ENCODE data around the gene ABLIM3.

The ABLIM3 gene

GRCh38 chr5:149141224-149141956 is at the start of gene ABLIM3:
Gene ABLIM3, plus strand, starts transcription at chr5:149141493. Its CDS starts 603 bp downstream, at chr5:149142096.
- no peak for FAIRE-seq

DNA sequence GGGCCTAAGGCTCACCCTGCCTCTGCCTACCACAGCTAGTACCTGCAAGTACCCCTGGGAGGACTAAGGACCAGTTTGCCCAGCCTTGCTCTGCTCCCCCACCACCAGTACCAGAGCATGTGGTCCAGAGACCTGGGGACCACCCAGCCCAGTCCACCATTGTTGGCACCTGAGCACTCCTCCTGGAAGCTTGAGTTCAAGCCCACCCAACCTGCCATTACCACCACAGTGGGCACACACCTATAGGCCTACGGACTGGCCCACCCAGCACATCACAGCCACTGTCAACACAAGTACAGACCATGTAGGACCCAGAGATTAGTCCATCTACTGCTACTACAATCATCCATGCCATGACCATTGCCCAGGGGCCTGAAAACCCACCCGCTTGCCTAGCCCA is 47.7 kb upstream of the ABLIM3 start:
- FAIRE-seq = no peak

DNA sequence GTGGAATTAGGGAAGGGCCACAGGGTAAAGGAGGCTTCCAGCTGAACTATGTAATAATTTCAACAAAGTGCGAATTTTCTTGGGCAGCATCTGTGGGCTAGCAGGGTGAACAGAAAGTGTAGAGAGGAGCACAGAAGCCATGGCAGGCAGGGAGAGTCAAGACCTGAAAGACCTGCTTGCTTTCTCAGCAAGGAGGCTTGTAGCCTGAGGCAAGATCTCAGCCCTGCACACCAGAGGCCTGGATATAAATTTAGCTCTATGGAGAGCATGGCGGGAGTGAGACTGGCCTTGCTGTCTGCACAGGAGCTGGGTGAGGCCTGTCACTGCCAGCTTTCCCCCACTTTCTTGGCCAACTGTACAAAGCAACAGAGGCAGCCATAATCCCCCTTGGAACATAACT is 46.3 kb upstream of the ABLIM3 start:
- FAIRE-seq = no peak

DNA sequence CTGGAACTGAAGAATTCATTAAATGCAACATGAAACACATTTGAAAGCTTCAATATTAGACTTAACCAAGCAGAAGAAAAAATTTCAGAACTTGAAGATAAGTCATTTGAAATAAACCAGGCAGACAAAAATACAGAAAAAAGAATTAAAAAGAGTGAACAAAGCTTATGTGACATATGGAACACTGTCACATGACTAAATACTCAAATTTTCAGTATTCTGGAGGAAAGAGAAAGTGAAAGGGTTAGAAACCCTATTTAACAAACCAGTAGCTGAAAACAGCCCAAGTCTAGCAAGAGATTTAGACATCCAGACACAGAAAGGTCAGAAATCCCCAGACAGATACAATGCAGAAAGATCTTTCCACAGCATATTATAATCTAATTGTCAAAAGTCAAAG is 41.4 kb upstream of the ABLIM3 start:
- FAIRE-seq = no peak

DNA sequence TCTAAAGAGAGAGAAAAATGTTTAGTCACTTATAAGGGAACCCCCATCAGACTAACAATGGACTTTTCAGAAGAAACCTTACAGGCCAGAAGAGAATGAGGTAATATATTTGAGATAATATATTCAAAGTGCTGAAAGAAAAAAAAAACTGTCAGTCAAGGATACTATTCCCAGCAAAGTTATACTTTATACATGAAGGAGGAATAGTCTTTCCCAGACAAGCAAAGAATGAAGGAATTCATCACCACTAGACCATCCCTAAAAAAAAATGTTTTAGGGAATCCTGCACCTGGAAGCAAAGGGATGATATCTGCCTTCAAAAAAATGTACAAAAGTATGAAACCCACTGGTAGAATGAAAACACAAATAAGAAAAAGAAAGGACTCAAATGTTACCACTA is 41.0 kb upstream of the ABLIM3 start:
- FAIRE-seq = no peak

- FAIRE-seq = no peak
Measured at GRCh38 chr5:149108651-149109280, 32.5 kb upstream of the ABLIM3 start.

DNA sequence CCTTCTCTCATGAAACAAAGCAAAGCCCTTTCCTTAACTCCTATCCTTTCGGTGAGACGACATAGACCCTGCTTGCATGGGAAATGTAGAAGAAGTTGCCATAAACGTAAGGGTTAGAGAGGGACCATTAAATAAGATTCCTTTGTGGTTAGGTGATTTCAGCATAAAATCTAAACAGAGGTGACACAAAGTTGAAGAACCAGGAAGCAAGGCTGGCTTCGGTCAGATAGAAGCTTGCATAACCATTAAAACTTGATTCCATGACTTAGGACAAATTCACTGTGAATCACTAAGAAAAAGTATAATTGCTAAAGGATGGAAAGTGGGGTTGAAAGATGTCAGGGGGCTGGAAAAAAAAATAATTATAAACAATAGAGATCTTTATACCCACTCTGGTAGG is 30.9 kb upstream of the ABLIM3 start:
- no peak for FAIRE-seq

DNA sequence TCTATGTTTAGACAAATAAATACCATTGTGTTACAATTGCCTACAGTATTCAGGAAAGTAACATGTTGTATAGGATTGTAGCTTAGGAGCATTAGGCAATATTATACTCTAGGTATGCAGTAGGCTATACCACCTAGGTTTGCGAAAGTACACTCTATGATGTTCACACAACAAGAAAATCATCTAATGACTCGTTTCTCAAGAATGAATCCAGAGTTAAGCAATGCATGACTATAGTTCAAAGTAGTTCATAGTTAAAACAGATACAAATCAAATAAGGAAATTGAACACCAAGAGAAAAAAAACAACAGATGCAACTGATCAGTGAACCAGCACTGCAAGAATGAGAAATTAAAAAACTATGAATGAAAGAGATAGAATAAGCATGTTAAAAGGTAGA is 27.6 kb upstream of the ABLIM3 start:
- FAIRE-seq = no peak

GRCh38 chr5:149114403-149115312 is 26.6 kb upstream of the ABLIM3 start:
- peak; percentile 19 for FAIRE-seq

GRCh38 chr5:149117970-149118369 is 23.3 kb upstream of the ABLIM3 start:
- FAIRE-seq = no peak

- FAIRE-seq = no peak
Measured at GRCh38 chr5:149118463-149118862, 22.8 kb upstream of the ABLIM3 start.

- FAIRE-seq = no peak
Measured at GRCh38 chr5:149121145-149121544, 20.1 kb upstream of the ABLIM3 start.

DNA sequence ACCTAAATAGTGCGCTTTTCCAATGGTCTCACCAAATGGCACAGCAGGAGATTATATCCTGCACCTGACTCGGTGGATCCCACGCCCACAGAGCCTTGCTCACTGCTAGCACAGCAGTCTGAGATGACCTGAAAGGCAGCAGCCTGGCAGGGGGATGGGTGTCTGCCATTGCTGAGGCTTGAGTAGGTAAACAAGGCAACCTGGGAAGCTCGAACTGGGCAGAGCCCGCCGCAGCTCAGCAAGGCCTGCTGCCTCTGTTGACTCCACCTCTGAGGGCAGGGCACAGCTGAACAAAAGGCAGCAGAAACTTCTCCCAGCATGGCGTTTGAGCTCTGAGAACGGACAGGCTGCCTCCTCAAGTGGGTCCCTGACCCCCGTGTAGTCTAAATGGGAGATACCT is 18.1 kb upstream of the ABLIM3 start:
- FAIRE-seq = no peak

GRCh38 chr5:149125386-149125891 is 15.9 kb upstream of the ABLIM3 start:
- no peak for FAIRE-seq

GRCh38 chr5:149126906-149127305 is 14.4 kb upstream of the ABLIM3 start:
- FAIRE-seq = no peak

DNA sequence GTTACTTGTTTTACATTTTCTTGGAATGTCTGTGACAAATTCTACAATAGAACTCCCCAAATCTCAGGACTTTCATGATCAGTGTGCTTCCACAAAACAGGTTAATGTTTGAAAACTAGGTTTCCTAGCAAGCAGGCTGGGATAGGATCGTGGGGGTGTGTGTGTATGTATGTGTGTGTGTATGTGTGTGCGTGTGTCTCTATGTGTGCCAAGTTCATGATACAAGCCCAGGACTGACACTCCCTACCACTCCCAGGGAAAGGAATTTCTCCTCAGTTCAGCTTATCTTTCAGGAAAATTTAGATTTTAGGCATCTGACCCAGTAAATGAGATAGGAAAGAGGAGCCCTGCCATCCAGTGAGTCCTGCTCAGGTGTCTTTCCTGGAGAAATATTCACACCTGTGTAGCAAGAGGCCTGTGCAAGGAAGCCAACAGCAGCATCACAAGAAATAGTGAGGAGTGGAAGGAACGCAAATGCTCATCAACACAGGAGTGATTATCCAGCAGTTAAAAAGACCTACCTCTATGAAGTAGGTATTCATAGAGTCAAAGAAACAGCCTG is 13.8 kb upstream of the ABLIM3 start:
- no peak for FAIRE-seq

GRCh38 chr5:149128023-149128875 is 13.0 kb upstream of the ABLIM3 start:
- FAIRE-seq = no peak

GRCh38 chr5:149129181-149129580 is 12.1 kb upstream of the ABLIM3 start:
- no peak for FAIRE-seq

DNA sequence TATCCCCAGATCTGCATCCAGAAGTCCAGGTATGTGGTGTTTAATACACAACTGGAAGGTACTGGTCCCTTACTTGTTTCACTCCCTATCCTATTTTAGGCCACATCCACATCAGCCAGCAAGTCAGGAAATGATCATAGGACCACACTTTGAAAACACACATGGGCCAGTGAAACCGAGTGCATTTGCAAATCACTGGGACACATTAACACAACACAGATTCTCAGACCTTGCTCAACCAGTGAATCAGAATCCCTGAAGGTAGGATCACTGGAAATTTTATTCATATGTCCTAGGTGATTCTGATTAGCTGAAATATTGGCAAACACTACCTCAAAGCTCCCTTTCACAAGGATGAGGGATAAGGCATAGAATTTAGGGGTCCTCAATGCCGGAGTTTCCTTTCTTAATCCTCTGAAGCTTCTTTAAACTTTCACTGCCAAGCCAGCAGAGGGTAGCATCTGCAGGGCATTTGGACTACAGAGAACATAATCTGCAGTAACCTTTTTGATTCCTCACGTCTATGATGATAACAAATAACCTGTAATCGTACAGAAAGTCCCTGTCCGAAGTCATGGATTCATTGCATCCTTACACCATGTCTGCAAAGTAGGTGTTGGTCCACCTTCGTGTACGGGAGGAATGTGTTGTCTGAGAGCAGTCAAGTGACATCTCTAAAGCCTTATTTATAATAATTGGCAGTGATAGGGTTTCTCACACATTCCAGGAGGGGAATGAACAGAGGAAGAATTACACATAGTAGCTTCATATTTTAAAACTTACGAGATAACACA is 11.0 kb upstream of the ABLIM3 start:
- FAIRE-seq = no peak

DNA sequence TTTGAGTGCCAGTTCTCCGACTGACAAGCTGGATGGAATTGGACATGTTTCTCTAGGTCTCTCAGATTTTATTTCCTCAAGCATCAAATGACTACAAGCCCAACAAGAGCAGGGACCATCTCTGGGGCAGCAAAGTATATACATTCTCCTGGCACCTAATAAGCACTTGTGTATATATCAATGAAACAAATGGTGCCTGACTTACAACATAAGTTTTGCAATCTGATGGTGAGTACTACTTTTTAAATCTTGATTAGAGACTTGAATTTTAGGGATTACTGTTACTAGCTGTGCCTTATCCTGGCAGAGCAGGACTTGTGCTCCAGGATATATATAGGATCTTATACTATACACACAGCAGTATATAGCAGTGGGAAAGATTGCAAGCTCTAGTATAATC is 8.8 kb upstream of the ABLIM3 start:
- no peak for FAIRE-seq
